Upper lobe of left lung (tissue), 6 donors: ENCODE results near the gene C1orf21. TPM values are rescaled to one million over a fixed set of nuclear protein-coding genes. Genes with fewer than 3 reads are reported as not detected.

Source experiments
- ATAC-seq, 2 donors: fragments of 200-7000 bp; cut with Tn5 transposase; one replicate each; pipeline ENCODE4 v1.9.1; 2022; ENCODE audit warnings: mild to moderate bottlenecking in 2 of 2, moderate library complexity in 2 of 2; ENCODE audit not compliant: low FRiP score in 2 of 2
- DNase-seq, 2 donors: peaks; one replicate each; pipeline ENCODE4 v3.0.0-alpha.2; 2019 to 2020
- H3K27ac ChIP-seq, 4 donors: fragments of 200-600 bp; sonication (generic); one replicate each; pipeline ENCODE4 v1.5.1; 2016 to 2019
- H3K27me3 ChIP-seq, 4 donors: fragments of 200-600 bp; sonication (generic); one replicate each; pipeline ENCODE4 v1.5.1; 2017 to 2019
- H3K36me3 ChIP-seq, 4 donors: fragments of 200-600 bp; sonication (generic); one replicate each; pipeline ENCODE4 v1.5.1; 2016 to 2019
- H3K4me1 ChIP-seq, 4 donors: fragments of 200-600 bp; sonication (generic); one replicate each; pipeline ENCODE4 v1.5.1; 2018 to 2019
- H3K4me3 ChIP-seq, 4 donors: fragments of 200-600 bp; sonication (generic); one replicate each; pipeline ENCODE4 v1.5.1; 2017 to 2019; ENCODE audit warnings: mild to moderate bottlenecking in 2 of 4, moderate library complexity in 1 of 4
- H3K9me3 ChIP-seq, 4 donors: fragments of 200-600 bp; sonication (generic); one replicate each; pipeline ENCODE4 v1.5.1; 2018 to 2019
- CTCF ChIP-seq, 6 experiments: fragments of 450-650 bp in 4 of 6; fragments of 200-600 bp in 2 of 6; sonication (generic) in 2 of 6; IDR thresholded peaks; one replicate each; pipeline ENCODE4 v1.5.1; 2016 to 2019; ENCODE audit warnings: antibody characterized with exemption in 6 of 6
- EP300 ChIP-seq, 4 donors: sonication (generic); formaldehyde crosslinking; IDR thresholded peaks; one replicate each; pipeline ENCODE4 v1.5.1; 2017; ENCODE audit warnings: antibody characterized with exemption in 4 of 4, control low read depth in 2 of 4
- POLR2A ChIP-seq, 4 donors: fragments of 450-650 bp; IDR thresholded peaks; one replicate each; pipeline ENCODE4 v1.5.1; 2016 to 2017; ENCODE audit warnings: antibody characterized with exemption in 4 of 4, mild to moderate bottlenecking in 2 of 4
- POLR2AphosphoS5 ChIP-seq, 2 donors: sonication (generic); formaldehyde crosslinking; IDR thresholded peaks; one replicate each; pipeline ENCODE4 v1.5.1; 2017; ENCODE audit warnings: antibody characterized with exemption in 2 of 2
- WGBS, 2 donors: methylation state at CpG; one replicate each; pipeline ENCODE4 v1.1.5; 2017 to 2018; 5-methylcytosine and 5-hydroxymethylcytosine counted together
- total RNA-seq, 6 donors: library from RNA; depleted of rRNA in 4 of 6; stranded (reverse); fragments of >200 nt in 4 of 6; gene quantifications; one replicate each; pipeline versions ENCODE4 v1.1.0 to v1.2.1, GENCODE V29; 2016 to 2021
- donor health status: DM: no; HTN: no; CAD: no; lungs with moderate emphysema.
- donor health status: DM: no; HTN: yes; CAD: no; lungs with severe emphysema.

Gene C1orf21
- total RNA-seq, 6 donors from 2014 or later: 21.4 to 110 (median 49.2) TPM

GRCh38 chr1:184499616-184500015 is 112.8 kb downstream of the C1orf21 start:
- H3K4me3 ChIP-seq: no peak overlapping the region
- peaks cover 0 to 12% (median 6%) of the 10 kb centered on the region in 4 donors for H3K4me1 ChIP-seq
- DNase-seq: no peak
- no peaks in the 10 kb centered on the region for H3K9me3 ChIP-seq
- H3K36me3 ChIP-seq: no peaks in the 10 kb centered on the region
- no peaks in the 10 kb centered on the region for H3K27me3 ChIP-seq
- 79 to 96% methylated on average over 1 of the region's 1 CpG for WGBS, 2 donors
- peak in 1 of 2 donors; percentile 46 for ATAC-seq
- TF ChIP-seq POLR2A (IDR thresholded peaks at IDR 0.05): no peak
- no peak for TF ChIP-seq POLR2AphosphoS5 (IDR thresholded peaks at IDR 0.05)
- no peak for TF ChIP-seq CTCF (IDR thresholded peaks at IDR 0.05)
- no peak for TF ChIP-seq EP300 (IDR thresholded peaks at IDR 0.05)
- H3K27ac ChIP-seq: no peak overlapping the region

- DNase-seq: no peak
- H3K27me3 ChIP-seq: no peaks in the 10 kb centered on the region
- peak in 1 of 2 donors; percentile 66 for ATAC-seq
- H3K9me3 ChIP-seq: no peaks in the 10 kb centered on the region
- 76 to 90% methylated on average over 6 of the region's 6 CpGs for WGBS, 2 donors
- TF ChIP-seq CTCF (IDR thresholded peaks at IDR 0.05) (no peak), POLR2A (IDR thresholded peaks at IDR 0.05) (no peak)
- peaks cover under 1 to 13% (median 8%) of the 10 kb centered on the region in 4 donors for H3K4me1 ChIP-seq
- H3K36me3 ChIP-seq: no peaks in the 10 kb centered on the region
- no peak overlapping the region for H3K27ac ChIP-seq
- H3K4me3 ChIP-seq: no peak overlapping the region
These were observed 115.3 kb downstream of the C1orf21 start for GRCh38 chr1:184502161-184502560.

GRCh38 chr1:184503221-184503749 is 116.5 kb downstream of the C1orf21 start:
- Histone ChIP-seq H3K9me3 (no peaks in the 10 kb centered on the region), H3K4me1 (peaks cover 12 to 25% (median 16%) of the 10 kb centered on the region in 4 donors), H3K36me3 (no peaks in the 10 kb centered on the region), H3K4me3 (no peak overlapping the region), H3K27me3 (no peaks in the 10 kb centered on the region), H3K27ac (no peak overlapping the region)
- ATAC-seq: no peak
- TF ChIP-seq EP300 (IDR thresholded peaks at IDR 0.05): no peak
- TF ChIP-seq POLR2AphosphoS5 (IDR thresholded peaks at IDR 0.05): no peak
- no peak for TF ChIP-seq POLR2A (IDR thresholded peaks at IDR 0.05)
- no peak for TF ChIP-seq CTCF (IDR thresholded peaks at IDR 0.05)
- no peak for DNase-seq
- 76 to 88% methylated on average over 6 of the region's 6 CpGs for WGBS, 2 donors

GRCh38 chr1:184504040-184504954 is 117.5 kb downstream of the C1orf21 start:
- Histone ChIP-seq H3K27ac (peak overlapping the region in 3 of 4 donors; percentile 23 to 44 (median 40)), H3K36me3 (no peaks in the 10 kb centered on the region), H3K4me3 (no peak overlapping the region), H3K27me3 (no peaks in the 10 kb centered on the region), H3K9me3 (no peaks in the 10 kb centered on the region), H3K4me1 (peaks cover 15 to 35% (median 18%) of the 10 kb centered on the region in 4 donors)
- DNase-seq: no peak
- ATAC-seq: no peak
- 43 to 53% methylated on average over 16 of the region's 16 CpGs for WGBS, 2 donors
- no peak for TF ChIP-seq POLR2A (IDR thresholded peaks at IDR 0.05)
- no peak for TF ChIP-seq CTCF (IDR thresholded peaks at IDR 0.05)
- no peak for TF ChIP-seq POLR2AphosphoS5 (IDR thresholded peaks at IDR 0.05)
- TF ChIP-seq EP300 (IDR thresholded peaks at IDR 0.05): no peak
